Measurements from ENCODE around the gene SLC6A4.

- TF ChIP-seq CTCF (IDR thresholded peaks at IDR 0.05) (no peak), POLR2A (IDR thresholded peaks at IDR 0.05) (no peak)
These were observed 80.1 kb downstream of the SLC6A4 start for GRCh38 chr17:30155389-30155788.
